HEK293T (cell line): Measurements from ENCODE around the gene LMNB1.

ENCODE experiments used
- BHLHE40 ChIP-seq: fragments of 450-650 bp; IDR thresholded peaks from 2 replicates; pipeline ENCODE4 v1.6.1; 2016; ENCODE audit warnings: mild to moderate bottlenecking, moderate library complexity, borderline replicate concordance
- ELF4 ChIP-seq: fragments of 450-650 bp; IDR thresholded peaks from 2 replicates; pipeline ENCODE4 v1.6.1; 2017; ENCODE audit warnings: antibody characterized with exemption
- HDGF ChIP-seq: fragments of 450-650 bp; IDR thresholded peaks from 2 replicates; pipeline ENCODE4 v1.6.1; 2017; ENCODE audit warnings: antibody characterized with exemption, borderline replicate concordance
- SP1 ChIP-seq: fragments of 450-650 bp; IDR thresholded peaks from 2 replicates; pipeline ENCODE4 v1.6.1; 2017

DNA sequence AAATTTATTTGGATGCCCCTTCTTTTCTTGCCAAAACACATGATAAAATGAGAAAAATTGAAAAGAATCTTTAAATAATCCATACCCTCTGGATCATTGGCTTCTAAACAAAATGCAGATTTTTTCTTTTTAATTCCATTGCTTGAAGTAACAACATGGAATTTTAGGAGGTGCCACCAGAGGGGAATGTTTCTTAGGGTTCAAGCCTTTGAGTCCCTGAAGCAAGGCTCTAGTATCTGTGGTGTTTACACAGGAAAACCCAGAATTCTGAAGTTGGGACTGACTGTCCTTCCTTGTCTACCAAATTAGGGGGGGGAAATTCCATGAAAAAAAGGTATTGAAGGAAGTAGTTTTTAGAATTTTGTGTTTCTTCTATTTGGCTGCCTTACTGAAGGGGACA is 69.4 kb downstream of the LMNB1 start:
- no peak for TF ChIP-seq ELF4
- TF ChIP-seq SP1, result no peak
- TF ChIP-seq BHLHE40, result no peak
- no peak for TF ChIP-seq HDGF
